PC-3 (cell line): ENCODE data around the gene RIMBP2. TPM values are rescaled to one million over a fixed set of nuclear protein-coding genes. Genes with fewer than 3 reads are reported as not detected.

Experiments used
- ATAC-seq: fragments of 200-7000 bp; cut with Tn5 transposase; 2 replicates; pipeline ENCODE4 v1.9.1; 2020; ENCODE audit warnings: mild to moderate bottlenecking, moderate library complexity
- BruUV-seq: library from RNA; stranded (reverse); fragments of 400-500 nt; replicated peaks from 2 replicates; lab custom pipeline; 2021; lab: Mats Ljungman, UMichigan
- CTCF ChIA-PET: fragments of 300-600 bp; sonication (Branson Sonifier 250); formaldehyde crosslinking; loops from one replicate; lab custom pipeline; 2022; ENCODE audit warnings: antibody characterized with exemption; lab: Charles Lee
- POLR2A ChIA-PET: fragments of 300-600 bp; sonication (Branson Sonifier 250); formaldehyde crosslinking; loops from one replicate; lab custom pipeline; 2022; ENCODE audit warnings: antibody characterized with exemption; ENCODE audit not compliant: unreplicated experiment; lab: Charles Lee
- DNase-seq: peaks from one replicate; pipeline ENCODE4 v3.0.0-alpha.2; 2015
- H2AFZ ChIP-seq: fragments of 300-600 bp; sonication (generic); 2 replicates; pipeline ENCODE4 v1.6.0; 2016; ENCODE audit warnings: antibody characterized with exemption, low read length
- H3F3A ChIP-seq: fragments of 300-600 bp; sonication (generic); one replicate; pipeline ENCODE4 v1.6.0; 2017; ENCODE audit warnings: antibody characterized with exemption, low read length, control low read depth, mild to moderate bottlenecking; ENCODE audit not compliant: unreplicated experiment
- H3K27ac ChIP-seq: fragments of 300-600 bp; sonication (generic); 2 replicates; pipeline ENCODE4 v1.5.1; 2016; ENCODE audit warnings: mild to moderate bottlenecking, low read length
- H3K27me3 ChIP-seq: fragments of 300-600 bp; sonication (generic); 2 replicates; pipeline ENCODE4 v1.6.1; 2016; ENCODE audit warnings: low read length, mixed read lengths
- H3K36me3 ChIP-seq: fragments of 300-600 bp; sonication (generic); 2 replicates; pipeline ENCODE4 v1.6.1; 2016; ENCODE audit warnings: low read depth, mixed run types, low read length, mixed read lengths
- H3K4me1 ChIP-seq: fragments of 300-600 bp; sonication (generic); 2 replicates; pipeline ENCODE4 v1.5.1; 2016; ENCODE audit warnings: low read length; ENCODE audit not compliant: insufficient read depth
- H3K4me2 ChIP-seq: fragments of 300-600 bp; sonication (generic); 2 replicates; pipeline ENCODE4 v1.6.0; 2016; ENCODE audit warnings: low read length
- H3K4me3 ChIP-seq: fragments of 300-600 bp; sonication (generic); 2 replicates; pipeline ENCODE4 v1.5.1; 2016; ENCODE audit warnings: mild to moderate bottlenecking, low read length, mixed read lengths
- H3K79me2 ChIP-seq: fragments of 300-600 bp; sonication (generic); 2 replicates; pipeline ENCODE4 v1.6.1; 2017; ENCODE audit warnings: low read length, mixed read lengths
- H3K9ac ChIP-seq: fragments of 300-600 bp; sonication (generic); 2 replicates; pipeline ENCODE4 v1.6.0; 2016; ENCODE audit warnings: mild to moderate bottlenecking, low read length
- H3K9me2 ChIP-seq: fragments of 300-600 bp; sonication (generic); replicated peaks from 2 replicates; pipeline ENCODE4 v1.6.1; 2016; ENCODE audit warnings: mixed run types, low read length, mixed read lengths
- H3K9me3 ChIP-seq: fragments of 300-600 bp; sonication (generic); 2 replicates; pipeline ENCODE4 v1.6.1; 2016; ENCODE audit warnings: low read length, mixed read lengths
- H4K20me1 ChIP-seq: fragments of 300-600 bp; sonication (generic); 2 replicates; pipeline ENCODE4 v1.6.1; 2016; ENCODE audit warnings: low read length, mixed read lengths
- CTCF ChIP-seq: fragments of 300-600 bp; sonication (generic); conservative IDR thresholded peaks from 2 replicates; pipeline ENCODE4 v1.5.1; 2017; ENCODE audit warnings: antibody characterized with exemption, low read depth, mild to moderate bottlenecking, low read length
- EZH2 ChIP-seq: fragments of 300-600 bp; sonication (generic); IDR thresholded peaks from one replicate; pipeline ENCODE4 v1.6.1; 2017; ENCODE audit warnings: antibody characterized with exemption, mild to moderate bottlenecking, low read length; ENCODE audit not compliant: unreplicated experiment
- EZH2phosphoT487 ChIP-seq: fragments of 300-600 bp; sonication (generic); IDR thresholded peaks from 2 replicates; pipeline ENCODE4 v1.6.1; 2018; ENCODE audit warnings: mild to moderate bottlenecking, antibody characterized with exemption, low read length, borderline replicate concordance
- intact Hi-C: fragments of 100-400 bp; cut with micrococcal nuclease; formaldehyde crosslinking; loops from 2 replicates; pipeline ENCODE4 v1.9.0; 2023
- total RNA-seq: library from RNA; depleted of rRNA; stranded (reverse); fragments of >200 nt; gene quantifications from 2 replicates; pipeline ENCODE4 v1.2.3, GENCODE V29; 2014

The RIMBP2 gene
- total RNA-seq, 1 experiment from 2014 or later = not detected

GRCh38 chr12:130581782-130582181 lies 134.3 kb downstream of the RIMBP2 start:
- DNase-seq = no peak
- no peak for TF ChIP-seq EZH2phosphoT487
- TF ChIP-seq CTCF = no peak
- no peak for TF ChIP-seq EZH2
- Histone ChIP-seq H3K4me3 (no peak overlapping the region), H3K27ac (no peak overlapping the region), H3K4me2 (no peak overlapping the region), H3K4me1 (no peaks in the 10 kb centered on the region), H3K9me2 (no peaks in the 10 kb centered on the region), H3K27me3 (no peaks in the 10 kb centered on the region), H3K9ac (no peak overlapping the region), H3K9me3 (no peaks in the 10 kb centered on the region), H3K79me2 (no peaks in the 10 kb centered on the region), H3K36me3 (no peaks in the 10 kb centered on the region), H4K20me1 (no peaks in the 10 kb centered on the region), H2AFZ (no peak overlapping the region), H3F3A (no peaks in the 10 kb centered on the region)
- ChIA-PET CTCF (no interaction called here), POLR2A (no interaction called here)
- intact Hi-C loops = no loop called here
- no peak for ATAC-seq
- no TSS peak for BruUV-seq

GRCh38 chr12:130579231-130579630 lies 136.9 kb downstream of the RIMBP2 start:
- TF ChIP-seq EZH2phosphoT487 (no peak), EZH2 (no peak), CTCF (no peak)
- Histone ChIP-seq H3K9ac (no peak overlapping the region), H3K4me2 (no peak overlapping the region), H3K36me3 (no peaks in the 10 kb centered on the region), H3F3A (no peaks in the 10 kb centered on the region), H4K20me1 (no peaks in the 10 kb centered on the region), H3K9me3 (no peaks in the 10 kb centered on the region), H3K79me2 (no peaks in the 10 kb centered on the region), H3K27ac (no peak overlapping the region), H3K27me3 (no peaks in the 10 kb centered on the region), H3K4me3 (no peak overlapping the region), H3K9me2 (no peaks in the 10 kb centered on the region), H3K4me1 (no peaks in the 10 kb centered on the region), H2AFZ (no peak overlapping the region)
- DNase-seq (no peak), ATAC-seq (no peak)
- intact Hi-C loops = no loop called here
- POLR2A ChIA-PET = no interaction called here
- BruUV-seq = no TSS peak
- CTCF ChIA-PET = no interaction called here

- H3K4me3 ChIP-seq = no peak overlapping the region
- TF ChIP-seq EZH2 (no peak), EZH2phosphoT487 (no peak), CTCF (no peak)
- no peaks in the 10 kb centered on the region for H3K27me3 ChIP-seq
- intact Hi-C loops = no loop called here
- CTCF ChIA-PET = no interaction called here
- DNase-seq = no peak
- no TSS peak for BruUV-seq
- POLR2A ChIA-PET = no interaction called here
- no peaks in the 10 kb centered on the region for H3K79me2 ChIP-seq
- H3K36me3 ChIP-seq = no peaks in the 10 kb centered on the region
- no peaks in the 10 kb centered on the region for H3F3A ChIP-seq
- H3K4me2 ChIP-seq = no peak overlapping the region
- H3K27ac ChIP-seq = no peak overlapping the region
- no peak for ATAC-seq
- no peak overlapping the region for H3K9ac ChIP-seq
- H4K20me1 ChIP-seq = no peaks in the 10 kb centered on the region
- H3K4me1 ChIP-seq = no peaks in the 10 kb centered on the region
- H3K9me3 ChIP-seq = no peaks in the 10 kb centered on the region
- no peaks in the 10 kb centered on the region for H3K9me2 ChIP-seq
- H2AFZ ChIP-seq = no peak overlapping the region
Observed at GRCh38 chr12:130577351-130577750, 138.7 kb downstream of the RIMBP2 start.
